IMR-90 (cell line): ENCODE results near the gene FGF12. TPM values are rescaled to one million over a fixed set of nuclear protein-coding genes. Genes with fewer than 3 reads are reported as not detected.

Source experiments
- ATAC-seq: fragments of 200-7000 bp; cut with Tn5 transposase; 2 replicates; pipeline ENCODE4 v1.9.1; 2020; ENCODE audit warnings: low read depth, mild to moderate bottlenecking, moderate library complexity
- BruUV-seq: library from RNA; stranded (reverse); fragments of 400-500 nt; replicated peaks from 2 replicates; lab custom pipeline; 2021; lab: Mats Ljungman, UMichigan
- CTCF ChIA-PET: fragments of 300-600 bp; formaldehyde crosslinking; extraction: SDS; loops from one replicate; lab custom pipeline; 2021; ENCODE audit warnings: antibody characterized with exemption; lab: Yijun Ruan, JAX
- POLR2A ChIA-PET: fragments of 300-600 bp; sonication (Branson Sonifier 250); formaldehyde crosslinking; loops from one replicate; lab custom pipeline; 2022; ENCODE audit warnings: antibody characterized with exemption; ENCODE audit not compliant: unreplicated experiment; lab: Charles Lee
- DNase-seq: peaks from one replicate; pipeline ENCODE4 v3.0.0; 2013
- H2AFZ ChIP-seq: replicated peaks from 2 replicates; pipeline ENCODE3; 2013; ENCODE audit warnings: low read length, mild to moderate bottlenecking; ENCODE audit not compliant: poor library complexity
- H2AK5ac ChIP-seq: 2 replicates; pipeline ENCODE4 v1.6.1; 2013; ENCODE audit warnings: low read depth, low read length, inconsistent platforms
- H2AK9ac ChIP-seq: replicated peaks from 2 replicates; pipeline ENCODE3; 2013; ENCODE audit warnings: mild to moderate bottlenecking, low read depth, low read length, moderate library complexity; ENCODE audit not compliant: poor library complexity
- H2BK120ac ChIP-seq: 2 replicates; pipeline ENCODE4 v1.6.1; 2013; ENCODE audit warnings: low read depth, low read length, inconsistent platforms
- H2BK15ac ChIP-seq: 3 replicates; pipeline ENCODE4 v1.6.1; 2013; ENCODE audit warnings: low read depth, low read length, inconsistent platforms
- H2BK20ac ChIP-seq: 2 replicates; pipeline ENCODE4 v1.6.1; 2013; ENCODE audit warnings: low read depth, mild to moderate bottlenecking, inconsistent platforms, low read length, moderate library complexity
- H2BK5ac ChIP-seq: 2 replicates; pipeline ENCODE4 v1.6.1; 2013; ENCODE audit warnings: mild to moderate bottlenecking, low read depth, low read length, inconsistent platforms; ENCODE audit not compliant: poor library complexity, severe bottlenecking
- H3K14ac ChIP-seq: replicated peaks from 2 replicates; pipeline ENCODE4 v1.6.1; 2013; ENCODE audit warnings: low read depth, low read length, inconsistent platforms
- H3K18ac ChIP-seq: 2 replicates; pipeline ENCODE4 v1.6.1; 2013; ENCODE audit warnings: low read depth, low read length, control low read depth
- H3K23ac ChIP-seq: 2 replicates; pipeline ENCODE4 v1.6.1; 2013; ENCODE audit warnings: low read depth, low read length, inconsistent platforms
- H3K27ac ChIP-seq: 2 replicates; pipeline ENCODE4 v1.5.1; 2013; ENCODE audit warnings: mild to moderate bottlenecking, control low read depth, low read length; ENCODE audit not compliant: insufficient read depth
- H3K27me3 ChIP-seq: 2 replicates; pipeline ENCODE4 v1.6.1; 2013; ENCODE audit warnings: low read length; ENCODE audit not compliant: control insufficient read depth, insufficient read depth
- H3K36me3 ChIP-seq: 2 replicates; pipeline ENCODE4 v1.6.1; 2013; ENCODE audit warnings: low read length, mixed read lengths; ENCODE audit not compliant: control insufficient read depth, insufficient read depth
- H3K4ac ChIP-seq: 2 replicates; pipeline ENCODE4 v1.6.1; 2013; ENCODE audit warnings: low read depth, low read length, inconsistent platforms
- H3K4me1 ChIP-seq: 2 replicates; pipeline ENCODE4 v1.6.1; 2013; ENCODE audit warnings: low read length, mixed read lengths; ENCODE audit not compliant: control insufficient read depth, insufficient read depth
- H3K4me2 ChIP-seq: 2 replicates; pipeline ENCODE4 v1.6.1; 2013; ENCODE audit warnings: low read depth, mild to moderate bottlenecking, control low read depth, low read length, moderate library complexity
- H3K4me3 ChIP-seq: 2 replicates; pipeline ENCODE4 v1.5.1; 2013; ENCODE audit warnings: low read depth, mild to moderate bottlenecking, control low read depth, low read length, moderate library complexity; ENCODE audit not compliant: insufficient read depth
- H3K56ac ChIP-seq: 2 replicates; pipeline ENCODE4 v1.6.1; 2013; ENCODE audit warnings: low read length, inconsistent platforms; ENCODE audit not compliant: insufficient read depth; ENCODE audit errors: extremely low read depth
- H3K79me1 ChIP-seq, 2 experiments: 2 replicates each; pipeline ENCODE4 v1.6.1; 2013; ENCODE audit warnings: low read length in 2 of 2, inconsistent platforms in 1 of 2, low read depth in 1 of 2
- H3K9ac ChIP-seq: 2 replicates; pipeline ENCODE4 v1.6.1; 2013; ENCODE audit warnings: low read depth, low read length, control low read depth
- H3K9me1 ChIP-seq: 2 replicates; pipeline ENCODE4 v1.6.1; 2013; ENCODE audit warnings: low read length, inconsistent platforms; ENCODE audit not compliant: insufficient read depth
- H3K9me3 ChIP-seq: 2 replicates; pipeline ENCODE4 v1.6.1; 2013; ENCODE audit warnings: low read length; ENCODE audit not compliant: control insufficient read depth, insufficient read depth
- H4K20me1 ChIP-seq: 2 replicates; pipeline ENCODE4 v1.6.1; 2013; ENCODE audit warnings: low read length, inconsistent platforms; ENCODE audit not compliant: insufficient read depth
- H4K5ac ChIP-seq: 2 replicates; pipeline ENCODE4 v1.6.1; 2013; ENCODE audit warnings: mild to moderate bottlenecking, low read depth, low read length, control low read depth
- H4K8ac ChIP-seq, 2 experiments: 2 replicates each; pipeline ENCODE4 v1.6.1; 2013; ENCODE audit warnings: low read depth in 2 of 2, low read length in 2 of 2, control low read depth in 1 of 2, inconsistent platforms in 1 of 2
- H4K91ac ChIP-seq: 2 replicates; pipeline ENCODE4 v1.6.1; 2013; ENCODE audit warnings: low read depth, low read length, inconsistent platforms; ENCODE audit not compliant: insufficient read depth
- BHLHE40 ChIP-seq: fragments of 150-350 bp; IDR thresholded peaks from 2 replicates; pipeline ENCODE4 v1.6.1; 2016; ENCODE audit warnings: mild to moderate bottlenecking, low read depth, low read length
- CEBPB ChIP-seq: IDR thresholded peaks from 2 replicates; pipeline ENCODE4 v1.6.1; 2012; ENCODE audit warnings: low read depth, low read length, improper control_type of control experiment
- CHD1 ChIP-seq: IDR thresholded peaks from 2 replicates; pipeline ENCODE4 v1.6.1; 2012; ENCODE audit warnings: low read depth, low read length, improper control_type of control experiment
- CTCF ChIP-seq: conservative IDR thresholded peaks from 2 replicates; pipeline ENCODE4 v1.5.1; 2012; ENCODE audit warnings: mild to moderate bottlenecking, low read depth, low read length, improper control_type of control experiment
- FOS ChIP-seq: fragments of 150-350 bp; IDR thresholded peaks from 2 replicates; pipeline ENCODE4 v1.6.1; 2016; ENCODE audit warnings: low read depth, low read length
- MAFK ChIP-seq: IDR thresholded peaks from 2 replicates; pipeline ENCODE4 v1.6.1; 2012; ENCODE audit warnings: low read depth, low read length, improper control_type of control experiment
- MAZ ChIP-seq: IDR thresholded peaks from 2 replicates; pipeline ENCODE4 v1.6.1; 2012; ENCODE audit warnings: low read depth, mild to moderate bottlenecking, low read length, improper control_type of control experiment, moderate library complexity, borderline replicate concordance
- MXI1 ChIP-seq: IDR thresholded peaks from 2 replicates; pipeline ENCODE4 v1.6.1; 2012; ENCODE audit warnings: low read depth, mild to moderate bottlenecking, low read length, moderate library complexity, borderline replicate concordance
- NFE2L2 ChIP-seq: fragments of 150-350 bp; IDR thresholded peaks from 2 replicates; pipeline ENCODE4 v1.6.1; 2016; ENCODE audit warnings: low read depth, mild to moderate bottlenecking, low read length
- POLR2A ChIP-seq: IDR thresholded peaks from 2 replicates; pipeline ENCODE4 v1.6.1; 2012; ENCODE audit warnings: mild to moderate bottlenecking, low read depth, low read length
- RAD21 ChIP-seq: IDR thresholded peaks from 2 replicates; pipeline ENCODE4 v1.6.1; 2012; ENCODE audit warnings: low read length, improper control_type of control experiment
- RCOR1 ChIP-seq: IDR thresholded peaks from 2 replicates; pipeline ENCODE4 v1.6.1; 2012; ENCODE audit warnings: mild to moderate bottlenecking, low read length, improper control_type of control experiment; ENCODE audit not compliant: insufficient replicate concordance
- RFX5 ChIP-seq: IDR thresholded peaks from 2 replicates; pipeline ENCODE4 v1.8.0; 2012; ENCODE audit warnings: low read depth, mild to moderate bottlenecking, low read length, moderate library complexity
- SMC3 ChIP-seq: fragments of 150-350 bp; IDR thresholded peaks from 2 replicates; pipeline ENCODE4 v1.6.1; 2016; ENCODE audit warnings: low read depth, mild to moderate bottlenecking, antibody characterized with exemption, low read length, moderate library complexity
- USF2 ChIP-seq: fragments of 150-350 bp; IDR thresholded peaks from 2 replicates; pipeline ENCODE4 v1.6.1; 2017; ENCODE audit warnings: mild to moderate bottlenecking, antibody characterized with exemption, low read length, low read depth
- WGBS, 2 experiments: methylation state at CpG; one replicate each; pipeline versions ENCODE4 v1.1.5 to v1.1.7; 2013; ENCODE audit warnings: missing lambda C conversion rate in 2 of 2; ENCODE audit not compliant: insufficient read length in 1 of 2; ENCODE audit errors: extremely low coverage in 2 of 2; 5-methylcytosine and 5-hydroxymethylcytosine counted together
- dilution Hi-C: fragments of 300-500 bp; cut with HindIII; formaldehyde crosslinking; loops from one replicate; pipeline ENCODE4 v1.14.3; 2018; ENCODE audit warnings: low sequenced_read_pairs; ENCODE audit not compliant: unreplicated experiment
- in situ Hi-C: fragments of 300-500 bp; cut with MboI; formaldehyde crosslinking; loops from 3 replicates; pipeline ENCODE4 v1.14.3; 2019; ENCODE audit warnings: low sequenced_read_pairs, inconsistent platforms, mixed read lengths
- intact Hi-C: fragments of 100-400 bp; cut with micrococcal nuclease; formaldehyde crosslinking; loops from 2 replicates; pipeline ENCODE4 v1.10.0; 2022
- polyA plus RNA-seq, 3 experiments: library from polyadenylated mRNA; depleted of rRNA; stranded (reverse); fragments of >200 nt; gene quantifications; 2 replicates each; pipeline ENCODE4 v1.2.3, GENCODE V29; 2012; ENCODE audit warnings: low replicate concordance in 1 of 3
- total RNA-seq: library from RNA; depleted of rRNA; stranded (reverse); fragments of >200 nt; gene quantifications from 2 replicates; pipeline ENCODE4 v1.2.3, GENCODE V29; 2012
- TF ChIP-seq, protein P1 (sequence below): fragments of 150-350 bp; IDR thresholded peaks from 2 replicates; pipeline ENCODE4 v1.6.1; 2016; ENCODE audit warnings: low read depth, mild to moderate bottlenecking, low read length, moderate library complexity, borderline replicate concordance

FGF12 gene
- total and polyA plus RNA-seq, 2 of the 4 experiments (the other 2 are of a cell fraction), result not detected

GRCh38 chr3:192419312-192419711 lies 308.0 kb downstream of the FGF12 start:
- ATAC-seq (no peak), DNase-seq (no peak)
- Histone ChIP-seq H3K4me2 (no peak overlapping the region), H2AK5ac (no peak overlapping the region), H2BK15ac (no peak overlapping the region), H2BK120ac (no peak overlapping the region), H3K18ac (no peak overlapping the region), H3K4me3 (no peak overlapping the region), H3K9me3 (no peaks in the 10 kb centered on the region), H3K27ac (no peak overlapping the region), H3K23ac (no peak overlapping the region), H3K9ac (no peak overlapping the region), H3K79me1 (no peaks in the 10 kb centered on the region), H3K27me3 (no peaks in the 10 kb centered on the region), H3K14ac (no peak overlapping the region), H3K4me1 (no peaks in the 10 kb centered on the region), H2AFZ (no peak overlapping the region), H4K91ac (no peak overlapping the region), H3K9me1 (no peaks in the 10 kb centered on the region), H2AK9ac (no peak overlapping the region), H3K36me3 (no peaks in the 10 kb centered on the region), H3K56ac (no peak overlapping the region), H4K8ac (no peak overlapping the region), H2BK5ac (no peak overlapping the region), H3K4ac (no peak overlapping the region), H4K5ac (no peak overlapping the region), H2BK20ac (no peak overlapping the region), H4K20me1 (no peaks in the 10 kb centered on the region)
- TF ChIP-seq, protein P1, sequence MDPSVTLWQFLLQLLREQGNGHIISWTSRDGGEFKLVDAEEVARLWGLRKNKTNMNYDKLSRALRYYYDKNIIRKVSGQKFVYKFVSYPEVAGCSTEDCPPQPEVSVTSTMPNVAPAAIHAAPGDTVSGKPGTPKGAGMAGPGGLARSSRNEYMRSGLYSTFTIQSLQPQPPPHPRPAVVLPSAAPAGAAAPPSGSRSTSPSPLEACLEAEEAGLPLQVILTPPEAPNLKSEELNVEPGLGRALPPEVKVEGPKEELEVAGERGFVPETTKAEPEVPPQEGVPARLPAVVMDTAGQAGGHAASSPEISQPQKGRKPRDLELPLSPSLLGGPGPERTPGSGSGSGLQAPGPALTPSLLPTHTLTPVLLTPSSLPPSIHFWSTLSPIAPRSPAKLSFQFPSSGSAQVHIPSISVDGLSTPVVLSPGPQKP, result no peak
- no peak for TF ChIP-seq RFX5
- TF ChIP-seq MAFK, result no peak
- no peak for TF ChIP-seq USF2
- TF ChIP-seq RCOR1, result no peak
- TF ChIP-seq SMC3, result no peak
- no peak for TF ChIP-seq MXI1
- no peak for TF ChIP-seq RAD21
- no peak for TF ChIP-seq POLR2A
- TF ChIP-seq CTCF, result no peak
- no peak for TF ChIP-seq FOS
- TF ChIP-seq MAZ, result no peak
- TF ChIP-seq CHD1, result no peak
- no peak for TF ChIP-seq CEBPB
- no peak for TF ChIP-seq NFE2L2
- TF ChIP-seq BHLHE40, result no peak
- CTCF ChIA-PET, result interaction anchor here (1.0 kb wide), 1 partner anchor 25 kb away, joined by 3 read pairs; no protein-coding TSS in a partner anchor
- dilution Hi-C loops, result no loop called here
- intact Hi-C loops, result no loop called here
- WGBS, 2 experiments, result no CpG with 5 or more reads among the region's 1 CpG
- in situ Hi-C loops, result no loop called here
- no TSS peak for BruUV-seq
- POLR2A ChIA-PET, result no interaction called here
